OCI-LY7 (cell line): ENCODE measurements around the gene OSM. TPM values are rescaled to one million over a fixed set of nuclear protein-coding genes. Genes with fewer than 3 reads are reported as not detected.

ENCODE experiments used
- BruUV-seq: library from RNA; stranded (reverse); fragments of 400-500 nt; replicated peaks from 2 replicates; lab custom pipeline; 2021; lab: Mats Ljungman, UMichigan
- CTCF ChIA-PET: fragments of 300-600 bp; sonication (Branson Sonifier 250); formaldehyde crosslinking; loops from one replicate; lab custom pipeline; 2022; ENCODE audit warnings: antibody characterized with exemption; ENCODE audit not compliant: unreplicated experiment; lab: Charles Lee
- POLR2A ChIA-PET: fragments of 300-600 bp; sonication (Branson Sonifier 250); formaldehyde crosslinking; loops from one replicate; lab custom pipeline; 2022; ENCODE audit warnings: antibody characterized with exemption; lab: Charles Lee
- DNase-seq: peaks from one replicate; pipeline ENCODE4 v3.0.0-alpha.2; 2015; ENCODE audit warnings: low spot score
- H2AFZ ChIP-seq: fragments of 200-600 bp; sonication (generic), shearing (Covaris generic); 2 replicates; pipeline ENCODE4 v1.6.1; 2014; ENCODE audit warnings: mild to moderate bottlenecking, antibody characterized with exemption, low read length, moderate library complexity
- H3K27ac ChIP-seq: fragments of 200-600 bp; sonication (generic); 2 replicates; pipeline ENCODE4 v1.5.1; 2014; ENCODE audit warnings: mixed run types, low read depth, mild to moderate bottlenecking, moderate library complexity, low read length, inconsistent platforms; ENCODE audit not compliant: poor library complexity, severe bottlenecking
- H3K36me3 ChIP-seq: fragments of 200-600 bp; sonication (generic); 2 replicates; pipeline ENCODE4 v1.6.1; 2014; ENCODE audit warnings: mild to moderate bottlenecking, antibody characterized with exemption, low read length, moderate library complexity, mixed read lengths; ENCODE audit not compliant: insufficient read depth
- H3K4me1 ChIP-seq: fragments of 200-600 bp; sonication (generic); 2 replicates; pipeline ENCODE4 v1.5.1; 2014; ENCODE audit warnings: mild to moderate bottlenecking, low read length; ENCODE audit not compliant: insufficient read depth, poor library complexity, severe bottlenecking
- H3K4me2 ChIP-seq: fragments of 200-600 bp; sonication (generic); 2 replicates; pipeline ENCODE4 v1.6.1; 2014; ENCODE audit warnings: mild to moderate bottlenecking, low read length
- H3K4me3 ChIP-seq: fragments of 200-600 bp; sonication (generic); 2 replicates; pipeline ENCODE4 v1.5.1; 2014; ENCODE audit warnings: mild to moderate bottlenecking, low read depth, low read length; ENCODE audit not compliant: poor library complexity, severe bottlenecking
- H3K79me2 ChIP-seq: fragments of 200-600 bp; sonication (generic); 2 replicates; pipeline ENCODE4 v1.6.1; 2016; ENCODE audit warnings: low read depth, mild to moderate bottlenecking, low read length, moderate library complexity, mixed read lengths; ENCODE audit not compliant: insufficient read depth
- H3K9me2 ChIP-seq: fragments of 200-600 bp; sonication (generic); 2 replicates; pipeline ENCODE4 v1.6.1; 2016; ENCODE audit warnings: mild to moderate bottlenecking, low read length, mixed read lengths; ENCODE audit not compliant: insufficient read depth
- H3K9me3 ChIP-seq: fragments of 200-600 bp; sonication (generic); 2 replicates; pipeline ENCODE4 v1.6.1; 2014; ENCODE audit warnings: mild to moderate bottlenecking, mixed run types, low read length, mixed read lengths
- H4K20me1 ChIP-seq: fragments of 200-600 bp; sonication (generic); 2 replicates; pipeline ENCODE4 v1.6.1; 2014; ENCODE audit warnings: mild to moderate bottlenecking, antibody characterized with exemption, low read length, moderate library complexity, mixed read lengths; ENCODE audit not compliant: insufficient read depth
- CTCF ChIP-seq: fragments of 200-600 bp; sonication (generic); conservative IDR thresholded peaks from 2 replicates; pipeline ENCODE4 v1.5.1; 2014; ENCODE audit warnings: mild to moderate bottlenecking, antibody characterized with exemption, low read length, moderate library complexity, mixed read lengths
- EZH2phosphoT487 ChIP-seq: fragments of 200-600 bp; sonication (generic); IDR thresholded peaks from 2 replicates; pipeline ENCODE4 v1.6.1; 2018; ENCODE audit warnings: low read depth, borderline replicate concordance, mild to moderate bottlenecking, mixed run types, antibody characterized with exemption, low read length, moderate library complexity, mixed read lengths
- intact Hi-C: fragments of 100-400 bp; cut with micrococcal nuclease; formaldehyde crosslinking; loops from one replicate; pipeline ENCODE4 v1.10.0; 2022; ENCODE audit not compliant: unreplicated experiment
- total RNA-seq, 2 experiments: library from RNA; depleted of rRNA in 1 of 2; stranded (reverse); fragments of >200 nt in 1 of 2; shearing (Covaris generic) in 1 of 2; gene quantifications; 2 replicates each; pipeline ENCODE4 v1.2.3, GENCODE V29; 2014 to 2022

Gene OSM
- total RNA-seq, 2 experiments from 2014 or later = 0.91 TPM; not detected in 1

GRCh38 chr22:30307041-30307574, 40.5 kb upstream of the OSM start:
- H3K9me3 ChIP-seq = no peaks in the 10 kb centered on the region
- H3K36me3 ChIP-seq = peaks cover 6% of the 10 kb centered on the region; the same call in 1 of the 2 replicates
- no TSS peak for BruUV-seq
- H3K79me2 ChIP-seq = peaks cover 5% of the 10 kb centered on the region; the same call in 1 of the 2 replicates
- intact Hi-C loops = loop anchor here (5.0 kb wide), 1 partner anchor 935 kb away; no protein-coding TSS in a partner anchor
- H3K4me2 ChIP-seq = peak overlapping the region; percentile 81
- ChIA-PET POLR2A (interaction anchor here (1.2 to 3.0 kb wide), 2 partner anchors 16 to 20 kb away, joined by 3 to 14 read pairs; partner anchors contain the start of gene TBC1D10A), CTCF (interaction anchor here (0.6 kb wide), 1 partner anchor 19 kb away, joined by 4 read pairs; no protein-coding TSS in a partner anchor)
- TF ChIP-seq EZH2phosphoT487 (no peak), CTCF (no peak)
- H2AFZ ChIP-seq = peak overlapping the region; percentile 24; the same call in 1 of the 2 replicates
- no peak for DNase-seq
- H3K4me3 ChIP-seq = peak overlapping the region; percentile 61
- no peaks in the 10 kb centered on the region for H4K20me1 ChIP-seq
- H3K9me2 ChIP-seq = no peaks in the 10 kb centered on the region
- H3K4me1 ChIP-seq = peaks cover 93% of the 10 kb centered on the region
- peak overlapping the region; percentile 94 for H3K27ac ChIP-seq

- Histone ChIP-seq H3K9me2 (no peaks in the 10 kb centered on the region), H2AFZ (peak overlapping the region; percentile 24; the same call in 1 of the 2 replicates), H3K4me2 (peak overlapping the region; percentile 81), H3K4me1 (peaks cover 97% of the 10 kb centered on the region), H3K27ac (peak overlapping the region; percentile 94), H3K4me3 (peak overlapping the region; percentile 61), H3K9me3 (no peaks in the 10 kb centered on the region), H3K36me3 (peaks cover 6% of the 10 kb centered on the region; the same call in 1 of the 2 replicates), H4K20me1 (no peaks in the 10 kb centered on the region), H3K79me2 (peaks cover 5% of the 10 kb centered on the region; the same call in 1 of the 2 replicates)
- peak; percentile 34 for DNase-seq
- ChIA-PET CTCF (no interaction called here), POLR2A (interaction anchor here (1.2 to 3.0 kb wide), 3 partner anchors 17 to 118 kb away, joined by 3 to 14 read pairs (median 7); partner anchors contain the start of genes MTFP1 and TBC1D10A)
- no TSS peak for BruUV-seq
- TF ChIP-seq EZH2phosphoT487 (no peak), CTCF (no peak)
- intact Hi-C loops = loop anchor here (5.0 kb wide), 1 partner anchor 934 kb away; no protein-coding TSS in a partner anchor
Measured at GRCh38 chr22:30306627-30307011, 40.0 kb upstream of the OSM start.
